H1 (cell line): ENCODE data around the gene ZNF611. TPM values are rescaled to one million over a fixed set of nuclear protein-coding genes. Genes with fewer than 3 reads are reported as not detected.

Experiments used
- EZH2 ChIP-seq: fragments of 200-600 bp; sonication (generic); IDR thresholded peaks from 2 replicates; pipeline ENCODE4 v1.7.1; 2012; ENCODE audit warnings: low read depth, mild to moderate bottlenecking, moderate library complexity, low read length, inconsistent platforms; ENCODE audit not compliant: severe bottlenecking
- SP1 ChIP-seq: IDR thresholded peaks from 2 replicates; pipeline ENCODE4 v1.6.1; 2011; ENCODE audit warnings: low read depth, low read length
- SP4 ChIP-seq: IDR thresholded peaks from 2 replicates; pipeline ENCODE4 v1.6.1; 2012; ENCODE audit warnings: low read length, inconsistent platforms
- polyA plus RNA-seq, 7 experiments: library from polyadenylated mRNA; depleted of rRNA in 3 of 7; stranded (reverse) in 5 of 7; unstranded in 2 of 7; fragments of >200 nt in 5 of 7; fragments of 200-250 nt in 2 of 7; gene quantifications; 1 replicate in 5 of 7; 2 replicates in 1 of 7; 4 replicates in 1 of 7; pipeline versions ENCODE4 v1.2.1 to v1.2.3, GENCODE V29; 2011 to 2013; ENCODE audit warnings: missing spikeins in 2 of 7, mixed read lengths in 2 of 7
- total RNA-seq: library from RNA; stranded (reverse); fragmentation: NEBNext Ultra II Directional; extraction: Animal tissue kit (Norgen Biotek cat#: 25700); gene quantifications from 2 replicates; pipeline ENCODE4 v1.2.1, GENCODE V29; 2021
- TF ChIP-seq, protein P1 (sequence below): fragments of 300-600 bp; sonication (generic); IDR thresholded peaks from 2 replicates; pipeline ENCODE4 v1.7.1; 2012; ENCODE audit warnings: low read length, moderate library complexity, mild to moderate bottlenecking, inconsistent platforms; ENCODE audit not compliant: insufficient replicate concordance

ZNF611 gene
- total and polyA plus RNA-seq, 2 of the 8 experiments (the other 6 are each of a cell fraction or from before 2014, with no cell fraction given): 1.9 to 19.0 TPM

DNA sequence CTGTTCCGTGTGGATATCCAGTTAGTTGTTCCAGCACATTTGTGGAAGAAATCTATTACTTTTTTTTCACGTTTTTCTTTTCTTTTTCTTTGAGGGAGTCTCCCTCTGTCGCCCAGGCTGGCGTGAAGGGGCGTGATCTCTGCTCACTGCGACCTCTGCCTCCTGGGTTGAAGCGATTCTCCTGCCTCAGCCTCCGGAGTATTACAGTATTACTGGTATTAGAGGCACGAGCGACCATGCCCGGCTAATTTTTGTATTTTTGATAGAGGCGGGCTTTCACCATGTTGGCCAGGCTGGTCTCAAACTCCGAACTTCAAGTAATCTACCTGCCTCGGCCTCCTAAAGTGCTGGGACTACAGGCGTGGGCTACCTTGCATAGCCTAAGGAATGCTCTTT is 43.6 kb downstream of the ZNF611 start (continued):
- TF ChIP-seq, protein P1, sequence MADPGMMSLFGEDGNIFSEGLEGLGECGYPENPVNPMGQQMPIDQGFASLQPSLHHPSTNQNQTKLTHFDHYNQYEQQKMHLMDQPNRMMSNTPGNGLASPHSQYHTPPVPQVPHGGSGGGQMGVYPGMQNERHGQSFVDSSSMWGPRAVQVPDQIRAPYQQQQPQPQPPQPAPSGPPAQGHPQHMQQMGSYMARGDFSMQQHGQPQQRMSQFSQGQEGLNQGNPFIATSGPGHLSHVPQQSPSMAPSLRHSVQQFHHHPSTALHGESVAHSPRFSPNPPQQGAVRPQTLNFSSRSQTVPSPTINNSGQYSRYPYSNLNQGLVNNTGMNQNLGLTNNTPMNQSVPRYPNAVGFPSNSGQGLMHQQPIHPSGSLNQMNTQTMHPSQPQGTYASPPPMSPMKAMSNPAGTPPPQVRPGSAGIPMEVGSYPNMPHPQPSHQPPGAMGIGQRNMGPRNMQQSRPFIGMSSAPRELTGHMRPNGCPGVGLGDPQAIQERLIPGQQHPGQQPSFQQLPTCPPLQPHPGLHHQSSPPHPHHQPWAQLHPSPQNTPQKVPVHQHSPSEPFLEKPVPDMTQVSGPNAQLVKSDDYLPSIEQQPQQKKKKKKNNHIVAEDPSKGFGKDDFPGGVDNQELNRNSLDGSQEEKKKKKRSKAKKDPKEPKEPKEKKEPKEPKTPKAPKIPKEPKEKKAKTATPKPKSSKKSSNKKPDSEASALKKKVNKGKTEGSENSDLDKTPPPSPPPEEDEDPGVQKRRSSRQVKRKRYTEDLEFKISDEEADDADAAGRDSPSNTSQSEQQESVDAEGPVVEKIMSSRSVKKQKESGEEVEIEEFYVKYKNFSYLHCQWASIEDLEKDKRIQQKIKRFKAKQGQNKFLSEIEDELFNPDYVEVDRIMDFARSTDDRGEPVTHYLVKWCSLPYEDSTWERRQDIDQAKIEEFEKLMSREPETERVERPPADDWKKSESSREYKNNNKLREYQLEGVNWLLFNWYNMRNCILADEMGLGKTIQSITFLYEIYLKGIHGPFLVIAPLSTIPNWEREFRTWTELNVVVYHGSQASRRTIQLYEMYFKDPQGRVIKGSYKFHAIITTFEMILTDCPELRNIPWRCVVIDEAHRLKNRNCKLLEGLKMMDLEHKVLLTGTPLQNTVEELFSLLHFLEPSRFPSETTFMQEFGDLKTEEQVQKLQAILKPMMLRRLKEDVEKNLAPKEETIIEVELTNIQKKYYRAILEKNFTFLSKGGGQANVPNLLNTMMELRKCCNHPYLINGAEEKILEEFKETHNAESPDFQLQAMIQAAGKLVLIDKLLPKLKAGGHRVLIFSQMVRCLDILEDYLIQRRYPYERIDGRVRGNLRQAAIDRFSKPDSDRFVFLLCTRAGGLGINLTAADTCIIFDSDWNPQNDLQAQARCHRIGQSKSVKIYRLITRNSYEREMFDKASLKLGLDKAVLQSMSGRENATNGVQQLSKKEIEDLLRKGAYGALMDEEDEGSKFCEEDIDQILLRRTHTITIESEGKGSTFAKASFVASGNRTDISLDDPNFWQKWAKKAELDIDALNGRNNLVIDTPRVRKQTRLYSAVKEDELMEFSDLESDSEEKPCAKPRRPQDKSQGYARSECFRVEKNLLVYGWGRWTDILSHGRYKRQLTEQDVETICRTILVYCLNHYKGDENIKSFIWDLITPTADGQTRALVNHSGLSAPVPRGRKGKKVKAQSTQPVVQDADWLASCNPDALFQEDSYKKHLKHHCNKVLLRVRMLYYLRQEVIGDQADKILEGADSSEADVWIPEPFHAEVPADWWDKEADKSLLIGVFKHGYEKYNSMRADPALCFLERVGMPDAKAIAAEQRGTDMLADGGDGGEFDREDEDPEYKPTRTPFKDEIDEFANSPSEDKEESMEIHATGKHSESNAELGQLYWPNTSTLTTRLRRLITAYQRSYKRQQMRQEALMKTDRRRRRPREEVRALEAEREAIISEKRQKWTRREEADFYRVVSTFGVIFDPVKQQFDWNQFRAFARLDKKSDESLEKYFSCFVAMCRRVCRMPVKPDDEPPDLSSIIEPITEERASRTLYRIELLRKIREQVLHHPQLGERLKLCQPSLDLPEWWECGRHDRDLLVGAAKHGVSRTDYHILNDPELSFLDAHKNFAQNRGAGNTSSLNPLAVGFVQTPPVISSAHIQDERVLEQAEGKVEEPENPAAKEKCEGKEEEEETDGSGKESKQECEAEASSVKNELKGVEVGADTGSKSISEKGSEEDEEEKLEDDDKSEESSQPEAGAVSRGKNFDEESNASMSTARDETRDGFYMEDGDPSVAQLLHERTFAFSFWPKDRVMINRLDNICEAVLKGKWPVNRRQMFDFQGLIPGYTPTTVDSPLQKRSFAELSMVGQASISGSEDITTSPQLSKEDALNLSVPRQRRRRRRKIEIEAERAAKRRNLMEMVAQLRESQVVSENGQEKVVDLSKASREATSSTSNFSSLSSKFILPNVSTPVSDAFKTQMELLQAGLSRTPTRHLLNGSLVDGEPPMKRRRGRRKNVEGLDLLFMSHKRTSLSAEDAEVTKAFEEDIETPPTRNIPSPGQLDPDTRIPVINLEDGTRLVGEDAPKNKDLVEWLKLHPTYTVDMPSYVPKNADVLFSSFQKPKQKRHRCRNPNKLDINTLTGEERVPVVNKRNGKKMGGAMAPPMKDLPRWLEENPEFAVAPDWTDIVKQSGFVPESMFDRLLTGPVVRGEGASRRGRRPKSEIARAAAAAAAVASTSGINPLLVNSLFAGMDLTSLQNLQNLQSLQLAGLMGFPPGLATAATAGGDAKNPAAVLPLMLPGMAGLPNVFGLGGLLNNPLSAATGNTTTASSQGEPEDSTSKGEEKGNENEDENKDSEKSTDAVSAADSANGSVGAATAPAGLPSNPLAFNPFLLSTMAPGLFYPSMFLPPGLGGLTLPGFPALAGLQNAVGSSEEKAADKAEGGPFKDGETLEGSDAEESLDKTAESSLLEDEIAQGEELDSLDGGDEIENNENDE: no peak
- TF ChIP-seq EZH2: no peak
- no peak for TF ChIP-seq SP1
- no peak for TF ChIP-seq SP4
- TF ChIP-seq, all 59 proteins: peak for 0
